H9 (cell line): ENCODE data around the gene CYB5B. TPM values are rescaled to one million over a fixed set of nuclear protein-coding genes. Genes with fewer than 3 reads are reported as not detected.

Experiments used
- DNase-seq: peaks from one replicate; pipeline ENCODE4 v3.0.0-alpha.2; 2017
- H2AFZ ChIP-seq: one replicate; pipeline ENCODE4 v1.6.1; 2013; ENCODE audit warnings: mild to moderate bottlenecking, low read length, control low read depth, moderate library complexity
- H2AK5ac ChIP-seq: 2 replicates; pipeline ENCODE4 v1.6.1; 2013; ENCODE audit warnings: low read length, control low read depth, mixed read lengths; ENCODE audit not compliant: insufficient read length
- H2BK120ac ChIP-seq: one replicate; pipeline ENCODE4 v1.6.1; 2013; ENCODE audit warnings: low read depth, mild to moderate bottlenecking, low read length, control low read depth, inconsistent platforms; ENCODE audit not compliant: poor library complexity, severe bottlenecking
- H2BK12ac ChIP-seq: 2 replicates; pipeline ENCODE4 v1.6.1; 2013; ENCODE audit warnings: low read length, control low read depth, mixed read lengths, low read depth; ENCODE audit not compliant: insufficient read length
- H2BK15ac ChIP-seq: 2 replicates; pipeline ENCODE4 v1.6.1; 2013; ENCODE audit warnings: low read depth, low read length, control low read depth
- H2BK20ac ChIP-seq: one replicate; pipeline ENCODE4 v1.6.1; 2013; ENCODE audit warnings: low read depth, mild to moderate bottlenecking, low read length, control low read depth, inconsistent platforms; ENCODE audit not compliant: poor library complexity, severe bottlenecking
- H2BK5ac ChIP-seq: 2 replicates; pipeline ENCODE4 v1.6.1; 2013; ENCODE audit warnings: low read length, control low read depth, mixed read lengths; ENCODE audit not compliant: insufficient read length
- H3K14ac ChIP-seq: 2 replicates; pipeline ENCODE4 v1.6.1; 2013; ENCODE audit warnings: low read length, control low read depth; ENCODE audit not compliant: insufficient read depth
- H3K18ac ChIP-seq: 2 replicates; pipeline ENCODE4 v1.6.1; 2013; ENCODE audit warnings: low read depth, mild to moderate bottlenecking, mixed read lengths, low read length, control low read depth; ENCODE audit not compliant: insufficient read length
- H3K23ac ChIP-seq: 2 replicates; pipeline ENCODE4 v1.6.1; 2013; ENCODE audit warnings: low read length, control low read depth, mixed read lengths, low read depth; ENCODE audit not compliant: insufficient read length
- H3K23me2 ChIP-seq: 2 replicates; pipeline ENCODE4 v1.6.1; 2013; ENCODE audit warnings: low read depth, mild to moderate bottlenecking, mixed read lengths, low read length, control low read depth; ENCODE audit not compliant: insufficient read length, poor library complexity, severe bottlenecking
- H3K27ac ChIP-seq: 2 replicates; pipeline ENCODE4 v1.5.1; 2013; ENCODE audit warnings: low read length, control low read depth, mixed read lengths, low read depth; ENCODE audit not compliant: insufficient read length
- H3K27me3 ChIP-seq: 2 replicates; pipeline ENCODE4 v1.6.1; 2013; ENCODE audit warnings: low read length, control low read depth, inconsistent platforms; ENCODE audit not compliant: insufficient read depth
- H3K4ac ChIP-seq: 2 replicates; pipeline ENCODE4 v1.6.1; 2013; ENCODE audit warnings: low read depth, mild to moderate bottlenecking, control low read depth, inconsistent platforms, low read length, moderate library complexity
- H3K4me1 ChIP-seq: 2 replicates; pipeline ENCODE4 v1.6.1; 2013; ENCODE audit warnings: low read length, control low read depth, inconsistent platforms; ENCODE audit not compliant: insufficient read depth
- H3K4me2 ChIP-seq: 2 replicates; pipeline ENCODE4 v1.6.1; 2013; ENCODE audit warnings: low read length, control low read depth, mixed read lengths; ENCODE audit not compliant: insufficient read length, insufficient read depth
- H3K56ac ChIP-seq: 2 replicates; pipeline ENCODE4 v1.6.1; 2013; ENCODE audit warnings: low read depth, mild to moderate bottlenecking, mixed read lengths, low read length, control low read depth; ENCODE audit not compliant: insufficient read length
- H3K79me1 ChIP-seq: 2 replicates; pipeline ENCODE4 v1.6.1; 2013; ENCODE audit warnings: low read depth, mild to moderate bottlenecking, moderate library complexity, low read length, control low read depth, inconsistent platforms; ENCODE audit not compliant: insufficient read depth, poor library complexity, severe bottlenecking
- H3K79me2 ChIP-seq: 2 replicates; pipeline ENCODE4 v1.6.1; 2013; ENCODE audit warnings: low read length, control low read depth, inconsistent platforms; ENCODE audit not compliant: insufficient read depth
- H3K9ac ChIP-seq: 2 replicates; pipeline ENCODE4 v1.6.1; 2013; ENCODE audit warnings: low read length, control low read depth, mixed read lengths; ENCODE audit not compliant: insufficient read length; ENCODE audit errors: extremely low read depth
- H3K9me3 ChIP-seq: one replicate; pipeline ENCODE4 v1.6.1; 2013; ENCODE audit warnings: low read depth, low read length, inconsistent platforms; ENCODE audit not compliant: control insufficient read depth
- H3T11ph ChIP-seq: one replicate; pipeline ENCODE4 v1.6.1; 2013; ENCODE audit warnings: mild to moderate bottlenecking, low read length, control low read depth, inconsistent platforms
- H4K20me1 ChIP-seq: one replicate; pipeline ENCODE4 v1.6.1; 2013; ENCODE audit not compliant: control insufficient read depth, insufficient read length, insufficient read depth
- H4K5ac ChIP-seq: 2 replicates; pipeline ENCODE4 v1.6.1; 2013; ENCODE audit warnings: low read depth, mild to moderate bottlenecking, mixed read lengths, low read length, control low read depth; ENCODE audit not compliant: insufficient read length
- H4K8ac ChIP-seq: replicated peaks from 2 replicates; pipeline ENCODE4 v1.6.1; 2013; ENCODE audit warnings: low read length, control low read depth, mixed read lengths, low read depth; ENCODE audit not compliant: insufficient read length
- H4K91ac ChIP-seq: 2 replicates; pipeline ENCODE4 v1.6.1; 2013; ENCODE audit warnings: low read depth, mild to moderate bottlenecking, moderate library complexity, mixed read lengths, low read length, control low read depth; ENCODE audit not compliant: insufficient read length
- H3K27ac Mint-ChIP-seq, 3 experiments: 2 replicates in 2 of 3; 3 replicates in 1 of 3; pipeline ENCODE4 v1.8.0; 2020 to 2021; ENCODE audit warnings: mixed read lengths in 3 of 3, mild to moderate bottlenecking in 1 of 3, moderate library complexity in 1 of 3
- H3K27me3 Mint-ChIP-seq: 2 replicates; pipeline ENCODE4 v1.8.0; 2021; ENCODE audit warnings: low read depth, mild to moderate bottlenecking, moderate library complexity, mixed read lengths
- H3K36me3 Mint-ChIP-seq, 3 experiments: 2 replicates in 2 of 3; 3 replicates in 1 of 3; pipeline ENCODE4 v1.8.0; 2020 to 2021; ENCODE audit warnings: low read depth in 3 of 3, mixed read lengths in 3 of 3; ENCODE audit not compliant: insufficient read depth in 1 of 3
- H3K4me1 Mint-ChIP-seq, 2 experiments: 2 replicates each; pipeline ENCODE4 v1.8.0; 2020; ENCODE audit warnings: mixed read lengths in 2 of 2
- H3K4me3 Mint-ChIP-seq, 2 experiments: 2 replicates in 1 of 2; 3 replicates in 1 of 2; pipeline ENCODE4 v1.8.0; 2020 to 2021; ENCODE audit warnings: mild to moderate bottlenecking in 2 of 2, mixed read lengths in 2 of 2, moderate library complexity in 1 of 2
- H3K9me3 Mint-ChIP-seq, 2 experiments: 2 replicates in 1 of 2; 3 replicates in 1 of 2; pipeline ENCODE4 v1.8.0; 2020; ENCODE audit warnings: mild to moderate bottlenecking in 2 of 2, mixed read lengths in 2 of 2, moderate library complexity in 1 of 2
- CTCF ChIP-seq: fragments of 200-600 bp; sonication (generic); conservative IDR thresholded peaks from 3 replicates; pipeline ENCODE4 v1.8.0; 2021; ENCODE audit warnings: antibody characterized with exemption, mild to moderate bottlenecking
- WGBS: extraction: QIAGEN DNeasy Blood & Tissue Kit; methylation state at CpG from one replicate; pipeline ENCODE4 v1.1.7; 2013; ENCODE audit warnings: missing lambda C conversion rate, low lambda C conversion rate, mixed read lengths; ENCODE audit not compliant: insufficient read length; ENCODE audit errors: extremely low coverage; 5-methylcytosine and 5-hydroxymethylcytosine counted together
- total RNA-seq: library from RNA; stranded (reverse); gene quantifications from 2 replicates; pipeline ENCODE4 v1.2.1, GENCODE V29; 2021

CYB5B gene
- total RNA-seq, 1 experiment from 2014 or later, result 126 TPM

- H4K8ac ChIP-seq, result no peak overlapping the region
- no peak overlapping the region for H4K5ac ChIP-seq
- DNase-seq, result no peak
- H3K56ac ChIP-seq, result no peak overlapping the region
- H3K79me2 ChIP-seq, result no peaks in the 10 kb centered on the region
- no peak overlapping the region for H2AK5ac ChIP-seq
- no peaks in the 10 kb centered on the region for H3K4me1 ChIP-seq
- Mint-ChIP-seq H3K4me1 (peaks cover 0 to 7% of the 10 kb centered on the region in 2 experiments; a peak in 3 of 4 replicates), H3K36me3 (peaks cover 0 to 27% (median 5%) of the 10 kb centered on the region in 3 experiments; a peak in 5 of 7 replicates), H3K4me3 (no peak overlapping the region), H3K27ac (no peak overlapping the region), H3K9me3 (no peaks in the 10 kb centered on the region), H3K27me3 (no peaks in the 10 kb centered on the region)
- H3K27ac ChIP-seq, result no peak overlapping the region
- no peak overlapping the region for H2BK12ac ChIP-seq
- no peak overlapping the region for H3T11ph ChIP-seq
- H4K20me1 ChIP-seq, result no peaks in the 10 kb centered on the region
- WGBS, result no CpG with 5 or more reads among the region's 6 CpGs
- H3K9me3 ChIP-seq, result no peaks in the 10 kb centered on the region
- no peak overlapping the region for H2AFZ ChIP-seq
- no peaks in the 10 kb centered on the region for H3K23me2 ChIP-seq
- no peak overlapping the region for H3K18ac ChIP-seq
- no peak overlapping the region for H3K4me2 ChIP-seq
- no peak for TF ChIP-seq CTCF
- no peak overlapping the region for H2BK15ac ChIP-seq
- no peak overlapping the region for H3K9ac ChIP-seq
- H2BK120ac ChIP-seq, result no peak overlapping the region
- H4K91ac ChIP-seq, result no peak overlapping the region
- no peak overlapping the region for H2BK5ac ChIP-seq
- no peaks in the 10 kb centered on the region for H3K79me1 ChIP-seq
- H3K4ac ChIP-seq, result no peak overlapping the region
- no peak overlapping the region for H3K23ac ChIP-seq
- H3K14ac ChIP-seq, result no peak overlapping the region
- no peaks in the 10 kb centered on the region for H3K27me3 ChIP-seq
- H2BK20ac ChIP-seq, result no peak overlapping the region
Measured at GRCh38 chr16:69465881-69466280, 41.5 kb downstream of the CYB5B start.
